Fibroblast of villous mesenchyme (primary cell): ENCODE results near the gene PUSL1. TPM values are rescaled to one million over a fixed set of nuclear protein-coding genes. Genes with fewer than 3 reads are reported as not detected.

Source experiments
- DNase-seq: peaks from one replicate; pipeline ENCODE4 v3.0.0-alpha.2; 2010; ENCODE audit warnings: low read depth
- H3K4me3 ChIP-seq: 2 replicates; pipeline ENCODE4 v1.5.1; 2011; ENCODE audit warnings: low read depth, mild to moderate bottlenecking, low read length
- total RNA-seq: library from RNA; depleted of rRNA; stranded (reverse); fragments of >200 nt; gene quantifications from 2 replicates; pipeline ENCODE4 v1.2.3, GENCODE V29; 2012
- TF ChIP-seq, protein P1 (sequence below): IDR thresholded peaks from 2 replicates; pipeline ENCODE4 v1.5.1; 2012; ENCODE audit warnings: low read depth, mild to moderate bottlenecking, low read length; ENCODE audit not compliant: insufficient read depth

PUSL1 gene
- total RNA-seq, 1 donor, result 25.0 TPM

DNA sequence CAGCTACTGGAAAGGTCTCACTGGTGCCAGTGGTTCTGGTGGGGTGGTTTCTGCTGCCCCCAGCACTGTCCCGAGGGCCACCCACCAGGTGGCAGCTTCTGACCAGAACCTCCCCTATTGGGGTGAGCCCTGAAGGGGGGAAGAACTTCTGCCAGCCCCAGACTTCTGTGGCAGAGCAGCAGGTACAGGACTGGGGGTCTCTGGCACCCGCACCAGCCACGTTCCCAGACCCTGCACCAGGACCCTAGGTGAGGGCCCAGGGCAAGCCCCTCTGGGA, 1.6 kb downstream of the PUSL1 start:
- TF ChIP-seq, protein P1, sequence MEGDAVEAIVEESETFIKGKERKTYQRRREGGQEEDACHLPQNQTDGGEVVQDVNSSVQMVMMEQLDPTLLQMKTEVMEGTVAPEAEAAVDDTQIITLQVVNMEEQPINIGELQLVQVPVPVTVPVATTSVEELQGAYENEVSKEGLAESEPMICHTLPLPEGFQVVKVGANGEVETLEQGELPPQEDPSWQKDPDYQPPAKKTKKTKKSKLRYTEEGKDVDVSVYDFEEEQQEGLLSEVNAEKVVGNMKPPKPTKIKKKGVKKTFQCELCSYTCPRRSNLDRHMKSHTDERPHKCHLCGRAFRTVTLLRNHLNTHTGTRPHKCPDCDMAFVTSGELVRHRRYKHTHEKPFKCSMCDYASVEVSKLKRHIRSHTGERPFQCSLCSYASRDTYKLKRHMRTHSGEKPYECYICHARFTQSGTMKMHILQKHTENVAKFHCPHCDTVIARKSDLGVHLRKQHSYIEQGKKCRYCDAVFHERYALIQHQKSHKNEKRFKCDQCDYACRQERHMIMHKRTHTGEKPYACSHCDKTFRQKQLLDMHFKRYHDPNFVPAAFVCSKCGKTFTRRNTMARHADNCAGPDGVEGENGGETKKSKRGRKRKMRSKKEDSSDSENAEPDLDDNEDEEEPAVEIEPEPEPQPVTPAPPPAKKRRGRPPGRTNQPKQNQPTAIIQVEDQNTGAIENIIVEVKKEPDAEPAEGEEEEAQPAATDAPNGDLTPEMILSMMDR, result no peak
- H3K4me3 ChIP-seq, result no peak overlapping the region
- DNase-seq, result no peak

DNA sequence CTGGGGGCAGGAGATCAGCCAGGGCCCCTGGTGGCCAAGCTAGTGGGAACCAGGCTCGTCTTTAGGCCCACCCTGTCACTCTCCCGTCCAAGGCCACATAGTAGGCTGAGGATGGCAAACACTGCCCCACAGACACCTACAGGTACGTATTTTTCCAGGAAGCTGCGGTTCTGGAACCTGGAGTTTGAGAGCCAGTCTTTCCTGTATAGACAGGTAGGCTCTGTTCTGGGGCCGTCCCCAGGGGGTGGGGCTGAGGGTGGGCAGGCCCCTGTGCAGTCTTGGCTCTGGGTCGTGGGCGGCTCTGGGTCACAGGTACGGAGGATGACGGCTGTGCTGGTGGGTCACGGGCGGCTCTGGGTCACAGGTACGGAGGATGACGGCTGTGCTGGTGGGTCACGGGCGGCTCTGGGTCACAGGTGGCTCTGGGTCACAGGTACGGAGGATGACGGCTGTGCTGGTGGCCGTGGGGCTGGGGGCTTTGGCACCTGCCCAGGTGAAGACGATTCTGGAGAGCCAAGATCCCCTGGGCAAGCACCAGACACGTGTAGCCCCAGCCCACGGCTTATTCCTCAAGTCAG, 2.2 kb downstream of the PUSL1 start:
- no peak for DNase-seq
- TF ChIP-seq, protein P1, result no peak
- no peak overlapping the region for H3K4me3 ChIP-seq

DNA sequence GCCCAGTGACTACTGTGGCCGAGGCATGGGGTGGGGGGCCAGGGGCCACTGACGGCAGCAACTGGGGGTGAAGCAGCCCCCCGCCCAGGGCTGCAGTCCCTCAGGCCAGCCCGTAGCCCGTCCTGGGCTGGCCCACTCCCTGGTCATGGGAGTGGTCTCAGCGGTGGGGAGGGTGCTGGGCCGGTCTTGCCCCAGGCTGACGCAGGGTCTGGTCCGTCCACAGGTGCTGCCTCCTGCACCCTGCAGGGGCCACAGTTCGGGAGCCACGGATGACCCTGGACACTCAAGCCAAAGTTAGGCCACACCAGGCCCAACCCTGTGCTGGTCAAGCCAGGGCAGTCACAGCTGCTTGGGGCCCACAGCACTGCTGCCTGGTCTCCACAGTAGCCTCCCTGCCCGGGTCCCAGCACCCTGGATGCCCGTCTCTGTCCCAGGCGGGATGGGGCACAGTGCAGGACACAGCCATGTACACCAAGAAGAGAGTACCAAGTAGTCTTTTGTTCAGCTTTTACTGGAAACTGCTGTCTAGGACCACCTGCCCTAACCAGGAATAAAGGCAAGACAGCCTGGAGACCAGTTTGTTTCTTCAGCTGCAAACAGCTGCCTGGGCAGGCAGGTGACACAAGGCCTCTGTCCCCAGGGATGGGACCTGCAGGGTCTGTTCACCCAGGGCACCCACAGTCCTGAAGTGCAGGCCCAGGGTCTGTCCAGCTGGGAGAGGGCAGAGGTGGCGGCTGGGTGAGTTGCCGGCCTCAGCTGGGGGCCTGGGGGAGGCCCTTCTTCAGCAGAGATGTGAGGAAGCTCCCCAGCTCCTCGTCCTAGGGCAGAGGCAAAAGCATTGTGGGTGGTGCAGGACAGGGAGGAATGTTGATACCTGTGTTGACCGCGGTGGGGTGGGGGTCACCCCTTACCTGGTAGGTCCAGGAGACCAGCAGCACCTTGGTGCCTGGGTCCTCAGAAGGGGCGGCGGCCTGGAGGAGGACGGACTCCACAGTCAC, 3.0 kb downstream of the PUSL1 start:
- no peak overlapping the region for H3K4me3 ChIP-seq
- TF ChIP-seq, protein P1, result no peak
- DNase-seq, result no peak

DNA sequence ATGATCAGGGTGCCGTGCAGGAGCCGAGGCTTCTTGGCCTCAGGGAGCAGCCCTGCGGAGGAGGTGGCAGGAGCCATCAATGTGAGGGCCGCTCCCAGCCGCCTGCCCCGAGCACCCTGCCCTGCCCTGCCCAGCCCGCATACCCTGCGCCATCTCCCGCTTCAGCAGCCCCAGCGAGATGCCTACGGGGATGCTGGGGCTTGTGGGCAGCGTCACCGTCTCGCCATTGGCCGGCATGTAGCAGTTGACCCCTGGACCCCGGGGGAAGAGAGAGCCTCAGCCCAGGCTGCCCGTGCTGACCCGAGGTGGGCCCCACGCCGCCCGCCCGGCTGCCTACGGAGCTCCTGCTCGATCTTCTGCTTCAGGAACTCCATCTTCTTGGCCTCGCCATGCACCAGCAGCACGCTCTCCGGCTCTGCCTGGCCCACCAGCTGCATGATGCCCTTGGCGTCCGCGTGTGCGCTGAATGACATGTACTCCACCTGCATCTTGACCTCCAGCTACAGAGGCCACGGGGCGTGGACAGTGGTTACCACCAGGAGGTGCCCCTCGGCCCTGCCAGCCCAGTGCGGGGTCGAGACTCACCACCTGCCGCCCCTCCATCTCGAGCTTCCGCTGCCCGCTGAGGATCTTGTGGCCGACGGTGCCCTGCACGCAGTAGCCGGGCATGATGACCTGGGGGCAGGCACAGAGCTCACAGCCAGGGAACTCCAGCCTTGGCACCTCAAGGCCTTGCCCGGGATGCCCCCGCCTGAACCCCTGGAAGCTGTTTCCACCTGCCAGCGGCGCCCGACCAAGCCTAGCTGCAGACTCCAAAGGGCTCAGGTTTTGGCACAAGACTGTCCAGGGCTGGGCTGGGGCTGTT, 4.3 kb downstream of the PUSL1 start:
- no peak overlapping the region for H3K4me3 ChIP-seq
- TF ChIP-seq, protein P1, result no peak
- DNase-seq, result no peak

DNA sequence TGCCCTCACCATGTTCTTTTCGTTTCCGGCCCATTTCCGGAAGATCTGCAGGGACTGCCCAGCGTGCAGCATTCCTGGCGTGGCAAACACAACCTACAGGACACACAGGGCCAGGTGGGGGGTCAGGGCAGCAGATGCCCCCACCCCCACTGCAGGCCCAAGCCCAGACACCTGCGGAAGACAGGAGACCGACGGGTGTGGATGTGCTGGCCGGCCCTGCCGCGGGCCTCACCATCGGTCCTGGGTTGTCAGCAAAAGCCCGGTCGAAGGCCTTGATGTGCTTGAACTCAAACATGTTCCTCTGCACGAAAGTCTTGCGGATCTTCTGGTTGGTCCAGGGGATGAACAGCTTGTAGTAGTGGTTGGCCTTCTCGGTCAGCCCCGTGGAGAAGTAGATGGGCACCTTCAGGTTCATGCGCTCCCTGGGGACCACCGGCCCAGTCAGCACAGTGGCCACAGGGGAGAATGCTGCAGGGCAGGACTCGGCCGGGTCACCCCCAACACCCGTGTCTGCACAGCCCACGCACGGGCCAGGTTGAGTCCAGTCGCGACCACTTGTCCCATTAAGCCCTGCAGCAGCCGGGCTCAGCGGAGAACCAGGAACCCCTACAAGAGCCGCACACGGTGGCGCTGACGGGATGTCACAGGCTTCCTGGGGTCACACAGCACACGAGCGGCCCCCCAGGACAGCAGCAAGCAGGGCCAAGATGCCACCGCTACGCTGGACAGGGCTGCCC, 5.3 kb downstream of the PUSL1 start:
- TF ChIP-seq, protein P1, result no peak
- H3K4me3 ChIP-seq, result no peak overlapping the region
- no peak for DNase-seq

DNA sequence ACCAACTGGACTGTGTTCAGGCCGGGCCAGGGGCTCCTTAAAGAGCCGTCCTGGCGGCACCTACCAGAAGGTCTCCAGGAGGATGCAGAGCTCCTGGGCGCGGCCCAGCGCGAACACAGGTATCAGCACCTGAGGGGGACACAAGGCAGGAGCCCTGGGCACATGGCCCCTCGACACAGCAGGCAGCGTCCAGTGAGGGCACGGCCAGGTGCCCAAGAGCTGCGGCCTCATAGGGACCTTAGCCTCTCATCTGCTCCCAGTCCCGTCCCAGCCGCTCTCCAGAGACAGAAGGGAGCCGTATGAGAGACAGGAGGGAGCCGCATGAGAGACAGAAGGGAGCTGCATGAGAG, 5.8 kb downstream of the PUSL1 start:
- no peak overlapping the region for H3K4me3 ChIP-seq
- TF ChIP-seq, protein P1, result no peak
- no peak for DNase-seq
